Panc1 (cell line): ENCODE data around the gene ATP11C. TPM values are rescaled to one million over a fixed set of nuclear protein-coding genes. Genes with fewer than 3 reads are reported as not detected.

Source experiments
- ATAC-seq: fragments of 200-7000 bp; cut with Tn5 transposase; 2 replicates; pipeline ENCODE4 v1.9.1; 2020; ENCODE audit warnings: mild to moderate bottlenecking, moderate library complexity
- BruUV-seq: library from RNA; stranded (reverse); fragments of 400-500 nt; replicated peaks from 2 replicates; lab custom pipeline; 2021; lab: Mats Ljungman, UMichigan
- CTCF ChIA-PET: fragments of 300-600 bp; sonication (Branson Sonifier 250); formaldehyde crosslinking; loops from one replicate; lab custom pipeline; 2022; ENCODE audit warnings: antibody characterized with exemption; lab: Charles Lee
- POLR2A ChIA-PET: fragments of 300-600 bp; sonication (Branson Sonifier 250); formaldehyde crosslinking; loops from one replicate; lab custom pipeline; 2022; ENCODE audit warnings: antibody characterized with exemption; lab: Charles Lee
- DNase-seq: peaks from one replicate; pipeline ENCODE4 v3.0.0-alpha.2; 2010; ENCODE audit warnings: low read depth, low spot score
- H3K27ac ChIP-seq: 2 replicates; pipeline ENCODE4 v1.5.1; 2011; ENCODE audit warnings: mild to moderate bottlenecking, low read length, inconsistent platforms
- H3K27me3 ChIP-seq: fragments of 200-500 bp; sonication (Bioruptor generic); 2 replicates; pipeline ENCODE4 v1.6.0; 2014; ENCODE audit warnings: low read length, inconsistent platforms; ENCODE audit not compliant: control insufficient read depth, insufficient read depth
- H3K36me3 ChIP-seq: fragments of 200-500 bp; sonication (Bioruptor generic); 2 replicates; pipeline ENCODE4 v1.5.1; 2014; ENCODE audit warnings: inconsistent platforms, mild to moderate bottlenecking, low read length, moderate library complexity; ENCODE audit not compliant: control insufficient read depth, insufficient read depth
- H3K4me1 ChIP-seq: 2 replicates; pipeline ENCODE4 v1.5.1; 2011; ENCODE audit warnings: inconsistent platforms, mild to moderate bottlenecking, low read length, moderate library complexity; ENCODE audit not compliant: control insufficient read depth, insufficient read depth
- H3K4me3 ChIP-seq, 2 experiments: 2 replicates each; pipeline ENCODE4 v1.5.1; 2011 to 2012; ENCODE audit warnings: low read depth in 2 of 2, low read length in 2 of 2, mild to moderate bottlenecking in 2 of 2, inconsistent platforms in 1 of 2, moderate library complexity in 1 of 2
- H3K9me3 ChIP-seq: fragments of 200-500 bp; sonication (Bioruptor generic); 2 replicates; pipeline ENCODE4 v1.5.1; 2014; ENCODE audit warnings: low read depth, mild to moderate bottlenecking, inconsistent platforms, low read length, moderate library complexity; ENCODE audit not compliant: control insufficient read depth, insufficient read depth
- POLR2AphosphoS5 ChIP-seq: IDR thresholded peaks from 2 replicates; pipeline ENCODE4 v1.6.1; 2012; ENCODE audit warnings: mild to moderate bottlenecking, low read depth, low read length, moderate library complexity
- SIN3A ChIP-seq: IDR thresholded peaks from 2 replicates; pipeline ENCODE4 v1.6.1; 2012; ENCODE audit warnings: low read depth, mild to moderate bottlenecking, low read length, moderate library complexity, borderline replicate concordance; ENCODE audit not compliant: insufficient read depth
- TCF7L2 ChIP-seq: IDR thresholded peaks from 2 replicates; pipeline ENCODE4 v1.6.1; 2011; ENCODE audit warnings: mild to moderate bottlenecking, low read depth, low read length, inconsistent platforms
- in situ Hi-C: cut with HindIII; loops from 2 replicates; pipeline ENCODE4 v1.10.0; 2016; ENCODE audit warnings: low sequenced_read_pairs, low pct_unique_long_range_greater_than_20kb
- intact Hi-C: fragments of 100-400 bp; cut with micrococcal nuclease; formaldehyde crosslinking; loops from one replicate; pipeline ENCODE4 v1.10.0; 2022; ENCODE audit not compliant: unreplicated experiment
- total RNA-seq: library from RNA; stranded (reverse); gene quantifications from one replicate; pipeline ENCODE4 v1.2.1, GENCODE V29; 2021; ENCODE audit not compliant: unreplicated experiment
- TF ChIP-seq, protein P1 (sequence below), 2 experiments: IDR thresholded peaks; 2 replicates each; pipeline ENCODE4 v1.6.1; 2011 to 2012; ENCODE audit warnings: low read depth in 2 of 2, control low read depth in 1 of 2, low read length in 1 of 2, mild to moderate bottlenecking in 1 of 2, moderate library complexity in 1 of 2; ENCODE audit not compliant: insufficient read depth in 1 of 2
- TF ChIP-seq, protein P2 (sequence below): fragments of 450-650 bp; IDR thresholded peaks from 2 replicates; pipeline ENCODE4 v1.5.1; 2017; ENCODE audit warnings: mild to moderate bottlenecking

ATP11C gene
- total RNA-seq, 1 experiment from 2014 or later, result 61.3 TPM

DNA sequence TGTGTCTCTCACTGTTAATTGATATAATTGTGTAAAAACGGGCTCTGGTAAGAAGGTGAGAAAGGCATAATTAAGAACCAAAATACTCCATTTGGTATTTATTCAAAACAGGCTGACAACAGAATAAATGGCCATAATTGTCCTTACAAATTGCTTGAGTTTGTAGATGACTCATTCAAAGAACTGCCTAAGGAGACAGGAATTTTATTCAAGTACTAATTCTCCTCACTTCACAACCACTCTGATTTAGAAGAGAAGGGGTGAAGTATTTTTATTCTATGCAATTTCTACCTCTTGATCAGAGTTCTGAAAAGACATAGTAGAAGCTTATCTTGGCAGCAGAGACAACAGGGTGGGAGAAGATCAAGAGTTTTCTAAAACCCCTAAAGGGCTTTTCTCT, 43.1 kb downstream of the ATP11C start:
- no peak for ATAC-seq

GRCh38 chrX:139883984-139884383, 48.9 kb downstream of the ATP11C start:
- no peak overlapping the region for H3K27ac ChIP-seq
- in situ Hi-C loops (no loop called here), intact Hi-C loops (no loop called here)
- no peak overlapping the region for H3K4me3 ChIP-seq
- TF ChIP-seq SIN3A (no peak), POLR2AphosphoS5 (no peak), TCF7L2 (no peak)
- TF ChIP-seq, protein P1, sequence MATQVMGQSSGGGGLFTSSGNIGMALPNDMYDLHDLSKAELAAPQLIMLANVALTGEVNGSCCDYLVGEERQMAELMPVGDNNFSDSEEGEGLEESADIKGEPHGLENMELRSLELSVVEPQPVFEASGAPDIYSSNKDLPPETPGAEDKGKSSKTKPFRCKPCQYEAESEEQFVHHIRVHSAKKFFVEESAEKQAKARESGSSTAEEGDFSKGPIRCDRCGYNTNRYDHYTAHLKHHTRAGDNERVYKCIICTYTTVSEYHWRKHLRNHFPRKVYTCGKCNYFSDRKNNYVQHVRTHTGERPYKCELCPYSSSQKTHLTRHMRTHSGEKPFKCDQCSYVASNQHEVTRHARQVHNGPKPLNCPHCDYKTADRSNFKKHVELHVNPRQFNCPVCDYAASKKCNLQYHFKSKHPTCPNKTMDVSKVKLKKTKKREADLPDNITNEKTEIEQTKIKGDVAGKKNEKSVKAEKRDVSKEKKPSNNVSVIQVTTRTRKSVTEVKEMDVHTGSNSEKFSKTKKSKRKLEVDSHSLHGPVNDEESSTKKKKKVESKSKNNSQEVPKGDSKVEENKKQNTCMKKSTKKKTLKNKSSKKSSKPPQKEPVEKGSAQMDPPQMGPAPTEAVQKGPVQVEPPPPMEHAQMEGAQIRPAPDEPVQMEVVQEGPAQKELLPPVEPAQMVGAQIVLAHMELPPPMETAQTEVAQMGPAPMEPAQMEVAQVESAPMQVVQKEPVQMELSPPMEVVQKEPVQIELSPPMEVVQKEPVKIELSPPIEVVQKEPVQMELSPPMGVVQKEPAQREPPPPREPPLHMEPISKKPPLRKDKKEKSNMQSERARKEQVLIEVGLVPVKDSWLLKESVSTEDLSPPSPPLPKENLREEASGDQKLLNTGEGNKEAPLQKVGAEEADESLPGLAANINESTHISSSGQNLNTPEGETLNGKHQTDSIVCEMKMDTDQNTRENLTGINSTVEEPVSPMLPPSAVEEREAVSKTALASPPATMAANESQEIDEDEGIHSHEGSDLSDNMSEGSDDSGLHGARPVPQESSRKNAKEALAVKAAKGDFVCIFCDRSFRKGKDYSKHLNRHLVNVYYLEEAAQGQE (IDR thresholded peaks at IDR 0.05; ENCODE audit: insufficient read depth in 1 of 2, low read depth in 2 of 2, low read length in 1 of 2), result no peak
- TF ChIP-seq, protein P2, sequence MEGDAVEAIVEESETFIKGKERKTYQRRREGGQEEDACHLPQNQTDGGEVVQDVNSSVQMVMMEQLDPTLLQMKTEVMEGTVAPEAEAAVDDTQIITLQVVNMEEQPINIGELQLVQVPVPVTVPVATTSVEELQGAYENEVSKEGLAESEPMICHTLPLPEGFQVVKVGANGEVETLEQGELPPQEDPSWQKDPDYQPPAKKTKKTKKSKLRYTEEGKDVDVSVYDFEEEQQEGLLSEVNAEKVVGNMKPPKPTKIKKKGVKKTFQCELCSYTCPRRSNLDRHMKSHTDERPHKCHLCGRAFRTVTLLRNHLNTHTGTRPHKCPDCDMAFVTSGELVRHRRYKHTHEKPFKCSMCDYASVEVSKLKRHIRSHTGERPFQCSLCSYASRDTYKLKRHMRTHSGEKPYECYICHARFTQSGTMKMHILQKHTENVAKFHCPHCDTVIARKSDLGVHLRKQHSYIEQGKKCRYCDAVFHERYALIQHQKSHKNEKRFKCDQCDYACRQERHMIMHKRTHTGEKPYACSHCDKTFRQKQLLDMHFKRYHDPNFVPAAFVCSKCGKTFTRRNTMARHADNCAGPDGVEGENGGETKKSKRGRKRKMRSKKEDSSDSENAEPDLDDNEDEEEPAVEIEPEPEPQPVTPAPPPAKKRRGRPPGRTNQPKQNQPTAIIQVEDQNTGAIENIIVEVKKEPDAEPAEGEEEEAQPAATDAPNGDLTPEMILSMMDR, result no peak
- CTCF ChIA-PET, result no interaction called here
- BruUV-seq, result no TSS peak
- POLR2A ChIA-PET, result no interaction called here
- H3K36me3 ChIP-seq, result no peaks in the 10 kb centered on the region
- ATAC-seq, result no peak
- no peaks in the 10 kb centered on the region for H3K27me3 ChIP-seq
- H3K9me3 ChIP-seq, result no peaks in the 10 kb centered on the region
- DNase-seq, result no peak
- peaks cover 4% of the 10 kb centered on the region; the same call in 1 of the 2 replicates for H3K4me1 ChIP-seq

More for the DNA sequence above, 43.1 kb downstream of the ATP11C start:
- no peak overlapping the region for H3K27ac ChIP-seq
- no peaks in the 10 kb centered on the region for H3K36me3 ChIP-seq
- in situ Hi-C loops, result no loop called here
- no peak for DNase-seq
- ChIA-PET CTCF (no interaction called here), POLR2A (no interaction called here)
- H3K4me3 ChIP-seq, result no peak overlapping the region
- H3K9me3 ChIP-seq, result no peaks in the 10 kb centered on the region
- no peaks in the 10 kb centered on the region for H3K27me3 ChIP-seq
- H3K4me1 ChIP-seq, result no peaks in the 10 kb centered on the region; the same call in 1 of the 2 replicates
- no TSS peak for BruUV-seq
- TF ChIP-seq POLR2AphosphoS5, result no peak
- no peak for TF ChIP-seq SIN3A
- TF ChIP-seq TCF7L2, result no peak
- TF ChIP-seq, protein P1 (IDR thresholded peaks at IDR 0.05; ENCODE audit: insufficient read depth in 1 of 2, low read depth in 2 of 2, low read length in 1 of 2), result no peak
- TF ChIP-seq, protein P2, result no peak
- intact Hi-C loops, result no loop called here
